ENCODE measurements around the gene EPB41L2.

- no peak for TF ChIP-seq CTCF (IDR thresholded peaks at IDR 0.05)
- TF ChIP-seq ZFX (IDR thresholded peaks at IDR 0.05; ENCODE audit: borderline replicate concordance) = no peak
Observed at GRCh38 chr6:131007286-131007685, 55.8 kb downstream of the EPB41L2 start.
